Tibial nerve (tissue), 4 donors: Measurements from ENCODE around the gene GEMIN5. TPM values are rescaled to one million over a fixed set of nuclear protein-coding genes. Genes with fewer than 3 reads are reported as not detected.
"Not testable (repeated sequence)": the region's sequence is repeated elsewhere in the genome, so short reads cannot be mapped to it uniquely, and the experiment has no call there.

Experiments
- DNase-seq, 2 donors: peaks; one replicate each; pipeline ENCODE4 v3.0.0-alpha.2; 2019; ENCODE audit warnings: low spot score in 2 of 2
- H3K27ac ChIP-seq, 4 donors: fragments of 200-600 bp; sonication (generic) in 3 of 4; one replicate each; pipeline ENCODE4 v1.5.1; 2017 to 2019; ENCODE audit warnings: mild to moderate bottlenecking in 1 of 4
- H3K27me3 ChIP-seq, 2 donors: fragments of 200-600 bp; sonication (generic) in 1 of 2; one replicate each; pipeline versions ENCODE4 v1.5.1 to v1.6.0; 2017 to 2019
- H3K36me3 ChIP-seq, 3 donors: fragments of 200-600 bp; sonication (generic); one replicate each; pipeline ENCODE4 v1.5.1; 2018 to 2019
- H3K4me1 ChIP-seq, 4 donors: fragments of 200-600 bp; sonication (generic) in 3 of 4; one replicate each; pipeline ENCODE4 v1.5.1; 2017 to 2019
- H3K4me3 ChIP-seq, 4 donors: fragments of 200-600 bp; sonication (generic) in 3 of 4; one replicate each; pipeline ENCODE4 v1.5.1; 2017 to 2019; ENCODE audit warnings: mild to moderate bottlenecking in 1 of 4, moderate library complexity in 1 of 4
- H3K9me3 ChIP-seq, 4 donors: fragments of 200-600 bp; sonication (generic) in 3 of 4; one replicate each; pipeline ENCODE4 v1.5.1; 2017 to 2019
- CTCF ChIP-seq, 5 experiments: fragments of 200-600 bp in 3 of 5; fragments of 450-650 bp in 2 of 5; sonication (generic) in 3 of 5; IDR thresholded peaks; one replicate each; pipeline ENCODE4 v1.5.1; 2016 to 2019; ENCODE audit warnings: antibody characterized with exemption in 5 of 5, mild to moderate bottlenecking in 3 of 5, moderate library complexity in 2 of 5
- EP300 ChIP-seq, 2 donors: sonication (generic); formaldehyde crosslinking; IDR thresholded peaks; one replicate each; pipeline ENCODE4 v1.6.1; 2017; ENCODE audit warnings: antibody characterized with exemption in 2 of 2, mild to moderate bottlenecking in 1 of 2
- POLR2A ChIP-seq, 2 donors: fragments of 450-650 bp; IDR thresholded peaks; one replicate each; pipeline ENCODE4 v1.6.1; 2017; ENCODE audit warnings: antibody characterized with exemption in 2 of 2, mild to moderate bottlenecking in 2 of 2, moderate library complexity in 2 of 2
- WGBS, 2 donors: methylation state at CpG; one replicate each; pipeline ENCODE4 v1.1.5; 2018; 5-methylcytosine and 5-hydroxymethylcytosine counted together
- total RNA-seq, 4 donors: library from RNA; depleted of rRNA; stranded (reverse); fragments of >200 nt; gene quantifications; one replicate each; pipeline ENCODE4 v1.1.0, GENCODE V29; 2016

Gene GEMIN5
- total RNA-seq, 4 donors from 2014 or later, result 17.8 to 20.5 (median 18.8) TPM

- WGBS, 2 donors, result 70 to 78% methylated on average over 1 of the region's 1 CpG
- Histone ChIP-seq H3K9me3 (peaks cover 0 to 6% (median 0%) of the 10 kb centered on the region in 4 donors), H3K4me3 (no peak overlapping the region), H3K36me3 (peaks cover 0 to 17% (median 0%) of the 10 kb centered on the region in 3 donors), H3K27me3 (no peaks in the 10 kb centered on the region), H3K4me1 (peaks cover 0 to 3% (median 0%) of the 10 kb centered on the region in 4 donors), H3K27ac (no peak overlapping the region)
- DNase-seq, result no peak
- no peak for TF ChIP-seq CTCF (IDR thresholded peaks at IDR 0.05)
- TF ChIP-seq EP300 (IDR thresholded peaks at IDR 0.05), result no peak
- TF ChIP-seq POLR2A (IDR thresholded peaks at IDR 0.05), result no peak
Measured at GRCh38 chr5:154977409-154977808, 39.4 kb upstream of the GEMIN5 start.

GRCh38 chr5:154976082-154976481 lies 38.1 kb upstream of the GEMIN5 start:
- not testable (repeated sequence) for H3K4me3 ChIP-seq, DNase-seq, H3K27ac ChIP-seq, H3K4me1 ChIP-seq, H3K9me3 ChIP-seq, H3K27me3 ChIP-seq
- H3K36me3 ChIP-seq, result peaks cover 0 to 17% (median 0%) of the 10 kb centered on the region in 3 donors
- WGBS, 2 donors, result 96 to 97% methylated on average over 9 of the region's 9 CpGs

- Histone ChIP-seq H3K4me1 (peaks cover 0 to 10% (median 0%) of the 10 kb centered on the region in 4 donors), H3K27me3 (no peaks in the 10 kb centered on the region), H3K27ac (peak overlapping the region in 1 of 4 donors; percentile 45), H3K4me3 (no peak overlapping the region), H3K9me3 (peaks cover 0 to 6% (median 0%) of the 10 kb centered on the region in 4 donors), H3K36me3 (peaks cover 0 to 35% (median 0%) of the 10 kb centered on the region in 3 donors)
- WGBS, 2 donors, result 56 to 65% methylated on average over 2 of the region's 2 CpGs
- DNase-seq, result peak in 1 of 2 donors; percentile 13
- TF ChIP-seq EP300 (IDR thresholded peaks at IDR 0.05), result no peak
- no peak for TF ChIP-seq POLR2A (IDR thresholded peaks at IDR 0.05)
- TF ChIP-seq CTCF (IDR thresholded peaks at IDR 0.05), result peak; percentile 8 to 55 (median 35)
Measured at GRCh38 chr5:154972476-154973080, 34.6 kb upstream of the GEMIN5 start.

- no peaks in the 10 kb centered on the region for H3K27me3 ChIP-seq
- DNase-seq, result no peak
- TF ChIP-seq POLR2A (IDR thresholded peaks at IDR 0.05) (no peak), EP300 (IDR thresholded peaks at IDR 0.05) (no peak), CTCF (IDR thresholded peaks at IDR 0.05) (no peak)
- peaks cover 0 to 45% (median 2%) of the 10 kb centered on the region in 3 donors for H3K36me3 ChIP-seq
- H3K9me3 ChIP-seq, result peaks cover 0 to 6% (median 0%) of the 10 kb centered on the region in 4 donors
- H3K4me1 ChIP-seq, result peaks cover 0 to 10% (median 0%) of the 10 kb centered on the region in 4 donors
- no peak overlapping the region for H3K4me3 ChIP-seq
- H3K27ac ChIP-seq, result no peak overlapping the region
- WGBS, 2 donors, result 74 to 76% methylated on average over 2 of the region's 2 CpGs
Measured at GRCh38 chr5:154971501-154971900, 33.5 kb upstream of the GEMIN5 start.

- TF ChIP-seq CTCF (IDR thresholded peaks at IDR 0.05), result no peak
- TF ChIP-seq POLR2A (IDR thresholded peaks at IDR 0.05), result no peak
- TF ChIP-seq EP300 (IDR thresholded peaks at IDR 0.05), result no peak
- Histone ChIP-seq H3K9me3 (peaks cover 0 to under 1% (median 0%) of the 10 kb centered on the region in 4 donors), H3K36me3 (peaks cover 0 to 45% (median 2%) of the 10 kb centered on the region in 3 donors), H3K27me3 (no peaks in the 10 kb centered on the region), H3K4me3 (no peak overlapping the region), H3K27ac (no peak overlapping the region), H3K4me1 (peaks cover 0 to 10% (median 0%) of the 10 kb centered on the region in 4 donors)
- no peak for DNase-seq
Measured at GRCh38 chr5:154970759-154971158, 32.7 kb upstream of the GEMIN5 start.
